DND-41 (cell line): ENCODE data around the gene CYP1A1.

Experiments
- CTCF ChIP-seq: IDR thresholded peaks from 2 replicates; pipeline ENCODE4 v1.5.1; 2012; ENCODE audit warnings: borderline replicate concordance, low read length, moderate library complexity, mild to moderate bottlenecking; ENCODE audit not compliant: poor library complexity, severe bottlenecking; ENCODE audit errors: extremely low read depth
- EZH2 ChIP-seq: IDR thresholded peaks from 3 replicates; pipeline ENCODE4 v1.6.1; 2012; ENCODE audit warnings: borderline replicate concordance, low read depth, mild to moderate bottlenecking, moderate library complexity, low read length, inconsistent platforms; ENCODE audit not compliant: severe bottlenecking

- no peak for TF ChIP-seq CTCF
- no peak for TF ChIP-seq EZH2
Observed at GRCh38 chr15:74773731-74774252, 48.5 kb upstream of the CYP1A1 start.
